ENCODE measurements around the gene NPAT. TPM values are rescaled to one million over a fixed set of nuclear protein-coding genes. Genes with fewer than 3 reads are reported as not detected.

The NPAT gene
- total RNA-seq, 4 donors from 2014 or later = 14.0 to 30.6 (median 14.6) TPM

DNA sequence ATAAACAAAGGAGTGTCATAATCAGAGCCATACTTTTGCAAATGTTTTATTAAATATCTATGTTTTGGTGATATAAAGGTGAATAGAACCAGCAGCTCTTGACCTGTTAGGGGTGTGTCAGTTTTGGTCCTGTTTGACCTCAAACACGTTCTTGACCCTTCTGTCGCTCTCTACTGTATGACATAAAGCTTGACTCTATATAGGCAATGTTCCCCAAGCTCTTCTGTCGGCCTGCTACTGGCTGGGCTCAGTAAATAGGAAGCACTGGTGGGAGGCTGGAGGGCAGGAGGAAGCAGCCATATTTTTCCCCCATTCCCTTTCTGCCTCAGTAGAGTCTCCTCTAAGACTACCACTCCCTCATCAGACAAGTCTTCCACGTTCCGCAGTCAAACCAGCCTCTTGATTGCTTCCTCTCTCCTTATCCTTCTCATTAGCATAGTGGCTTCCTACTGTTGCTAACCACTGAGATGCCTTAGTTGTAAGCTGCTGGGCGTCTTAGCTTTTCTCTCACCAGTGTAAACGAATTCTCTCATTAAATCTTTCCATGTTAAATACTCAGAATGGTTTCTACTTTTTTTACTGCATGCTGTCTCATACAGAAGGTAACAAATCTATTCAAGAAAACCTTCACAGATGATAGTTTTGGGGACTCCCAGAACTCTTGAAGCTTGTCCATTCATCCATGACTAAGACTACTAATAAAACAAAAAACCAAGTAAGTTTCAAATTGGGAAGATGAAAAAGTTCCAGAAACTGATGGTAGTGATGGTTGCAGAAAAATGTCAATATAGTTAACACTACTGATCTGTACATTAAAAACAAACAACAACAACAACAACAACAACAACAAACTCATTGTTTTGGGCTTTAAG lies 3.3 kb downstream of the NPAT start:
- H3K36me3 ChIP-seq = no peaks in the 10 kb centered on the region
- H3K27ac ChIP-seq = no peak overlapping the region
- DNase-seq (ENCODE audit: low spot score in 2 of 2) = no peak
- H3K9me3 ChIP-seq = no peaks in the 10 kb centered on the region
- TF ChIP-seq POLR2AphosphoS5 (IDR thresholded peaks at IDR 0.05) (no peak), POLR2A (IDR thresholded peaks at IDR 0.05) (no peak), EP300 (IDR thresholded peaks at IDR 0.05) (no peak)
- TF ChIP-seq, protein P1, sequence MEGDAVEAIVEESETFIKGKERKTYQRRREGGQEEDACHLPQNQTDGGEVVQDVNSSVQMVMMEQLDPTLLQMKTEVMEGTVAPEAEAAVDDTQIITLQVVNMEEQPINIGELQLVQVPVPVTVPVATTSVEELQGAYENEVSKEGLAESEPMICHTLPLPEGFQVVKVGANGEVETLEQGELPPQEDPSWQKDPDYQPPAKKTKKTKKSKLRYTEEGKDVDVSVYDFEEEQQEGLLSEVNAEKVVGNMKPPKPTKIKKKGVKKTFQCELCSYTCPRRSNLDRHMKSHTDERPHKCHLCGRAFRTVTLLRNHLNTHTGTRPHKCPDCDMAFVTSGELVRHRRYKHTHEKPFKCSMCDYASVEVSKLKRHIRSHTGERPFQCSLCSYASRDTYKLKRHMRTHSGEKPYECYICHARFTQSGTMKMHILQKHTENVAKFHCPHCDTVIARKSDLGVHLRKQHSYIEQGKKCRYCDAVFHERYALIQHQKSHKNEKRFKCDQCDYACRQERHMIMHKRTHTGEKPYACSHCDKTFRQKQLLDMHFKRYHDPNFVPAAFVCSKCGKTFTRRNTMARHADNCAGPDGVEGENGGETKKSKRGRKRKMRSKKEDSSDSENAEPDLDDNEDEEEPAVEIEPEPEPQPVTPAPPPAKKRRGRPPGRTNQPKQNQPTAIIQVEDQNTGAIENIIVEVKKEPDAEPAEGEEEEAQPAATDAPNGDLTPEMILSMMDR (IDR thresholded peaks at IDR 0.05) = no peak
- no peak overlapping the region for H3K4me3 ChIP-seq
- no peaks in the 10 kb centered on the region for H3K27me3 ChIP-seq
- peaks cover 23% of the 10 kb centered on the region for H3K4me1 ChIP-seq
- 84% methylated on average over 7 of the region's 7 CpGs for WGBS

DNA sequence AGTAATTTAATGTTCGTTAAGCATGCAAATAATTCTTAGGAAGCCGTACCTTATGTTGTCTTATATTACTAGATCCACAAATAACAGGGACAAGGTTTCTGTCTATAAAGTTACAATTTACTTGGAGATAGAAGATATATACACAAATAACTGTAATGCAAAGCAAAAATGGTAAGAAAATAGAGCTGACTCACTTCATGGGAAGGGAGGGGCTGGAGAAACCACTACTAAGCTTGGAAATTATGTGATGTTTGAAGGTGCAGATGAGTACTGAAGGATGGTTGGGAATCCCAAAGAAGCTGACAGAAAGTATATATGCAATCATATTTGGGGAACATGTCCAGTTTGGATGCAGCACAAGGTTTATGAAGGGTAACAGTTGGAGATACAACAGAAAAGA lies 4.0 kb downstream of the NPAT start:
- Histone ChIP-seq H3K4me1 (peaks cover 16% of the 10 kb centered on the region), H3K4me3 (no peak overlapping the region), H3K36me3 (no peaks in the 10 kb centered on the region), H3K9me3 (no peaks in the 10 kb centered on the region), H3K27me3 (no peaks in the 10 kb centered on the region), H3K27ac (no peak overlapping the region)
- TF ChIP-seq EP300 (IDR thresholded peaks at IDR 0.05) (no peak), POLR2A (IDR thresholded peaks at IDR 0.05) (no peak), POLR2AphosphoS5 (IDR thresholded peaks at IDR 0.05) (no peak)
- TF ChIP-seq, protein P1 (IDR thresholded peaks at IDR 0.05) = no peak
- 43% methylated on average over 2 of the region's 2 CpGs for WGBS
- no peak for DNase-seq (ENCODE audit: low spot score in 2 of 2)

DNA sequence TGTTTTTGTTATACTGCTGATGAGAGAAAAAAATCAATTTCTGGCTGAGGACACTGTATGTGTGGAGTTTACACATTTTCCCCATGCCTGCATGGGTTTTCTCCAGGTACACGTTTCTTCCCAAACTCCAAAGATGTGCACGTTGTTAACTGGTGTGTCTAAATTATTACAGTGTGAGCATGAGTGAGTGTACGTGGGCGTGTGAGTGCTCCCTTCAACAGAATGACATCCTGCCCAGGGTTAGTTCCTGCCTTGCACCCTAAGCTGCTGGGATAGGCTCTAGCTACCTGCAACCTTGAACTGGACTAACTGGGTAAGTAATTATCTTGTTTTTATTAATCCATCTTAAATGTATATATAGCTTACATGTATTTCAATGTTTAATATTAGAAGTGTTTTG lies 5.5 kb downstream of the NPAT start:
- Histone ChIP-seq H3K36me3 (peaks cover 10% of the 10 kb centered on the region), H3K9me3 (no peaks in the 10 kb centered on the region), H3K27me3 (no peaks in the 10 kb centered on the region), H3K4me1 (peaks cover 15% of the 10 kb centered on the region), H3K27ac (no peak overlapping the region), H3K4me3 (no peak overlapping the region)
- TF ChIP-seq, protein P1 (IDR thresholded peaks at IDR 0.05) = no peak
- TF ChIP-seq POLR2A (IDR thresholded peaks at IDR 0.05) = no peak
- no peak for TF ChIP-seq POLR2AphosphoS5 (IDR thresholded peaks at IDR 0.05)
- no peak for TF ChIP-seq EP300 (IDR thresholded peaks at IDR 0.05)
- DNase-seq (ENCODE audit: low spot score in 2 of 2) = no peak
- 53% methylated on average over 4 of the region's 4 CpGs for WGBS

DNA sequence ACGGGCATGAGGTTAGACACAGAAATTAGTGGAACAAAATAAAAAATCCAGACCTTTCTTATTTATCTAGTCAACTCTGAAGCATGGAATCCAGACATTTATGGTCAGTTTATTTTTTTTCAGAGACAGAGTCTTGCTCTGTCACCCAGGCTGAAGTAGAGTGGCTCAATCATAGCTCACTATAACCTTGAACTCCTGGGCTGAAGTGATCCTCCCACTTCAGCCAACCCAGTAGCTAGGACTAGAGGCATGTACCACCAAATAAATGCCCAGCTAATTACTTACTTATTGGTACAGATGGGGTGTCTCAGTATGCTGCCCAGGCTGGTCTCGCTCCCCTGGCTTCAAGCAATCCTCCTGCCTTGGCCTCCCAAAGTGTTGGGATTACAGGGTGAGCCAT lies 8.7 kb downstream of the NPAT start:
- no peak for DNase-seq (ENCODE audit: low spot score in 2 of 2)
- WGBS = 46% methylated on average over 2 of the region's 2 CpGs
- H3K27me3 ChIP-seq = no peaks in the 10 kb centered on the region
- H3K36me3 ChIP-seq = peaks cover 35% of the 10 kb centered on the region
- H3K9me3 ChIP-seq = no peaks in the 10 kb centered on the region
- TF ChIP-seq POLR2AphosphoS5 (IDR thresholded peaks at IDR 0.05) (no peak), EP300 (IDR thresholded peaks at IDR 0.05) (no peak), POLR2A (IDR thresholded peaks at IDR 0.05) (no peak)
- TF ChIP-seq, protein P1 (IDR thresholded peaks at IDR 0.05) = no peak
- no peak overlapping the region for H3K4me3 ChIP-seq
- no peak overlapping the region for H3K27ac ChIP-seq
- H3K4me1 ChIP-seq = no peaks in the 10 kb centered on the region

DNA sequence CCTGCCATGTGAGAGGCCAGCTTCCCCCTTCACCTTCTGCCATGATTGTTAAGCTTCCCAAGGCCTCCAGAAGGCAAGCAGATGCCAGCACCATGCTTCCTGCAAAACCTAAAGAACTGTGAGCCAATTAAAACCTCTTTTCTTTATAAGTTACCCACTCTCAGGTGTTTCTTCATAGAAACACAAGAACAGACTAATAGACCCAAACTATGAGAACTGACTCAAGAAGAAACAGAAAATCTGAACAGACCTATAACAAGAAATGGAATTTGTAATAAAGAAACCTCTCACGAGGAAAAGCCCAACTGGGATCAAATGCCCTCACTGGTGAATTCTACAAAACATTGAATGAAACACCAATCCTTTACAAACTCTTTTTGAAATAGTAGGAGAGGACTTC lies 12.0 kb downstream of the NPAT start:
- Histone ChIP-seq H3K4me3 (no peak overlapping the region), H3K27ac (no peak overlapping the region), H3K4me1 (no peaks in the 10 kb centered on the region), H3K36me3 (peaks cover 65% of the 10 kb centered on the region), H3K9me3 (no peaks in the 10 kb centered on the region), H3K27me3 (no peaks in the 10 kb centered on the region)
- TF ChIP-seq, protein P1 (IDR thresholded peaks at IDR 0.05) = no peak
- TF ChIP-seq POLR2AphosphoS5 (IDR thresholded peaks at IDR 0.05) = no peak
- no peak for TF ChIP-seq POLR2A (IDR thresholded peaks at IDR 0.05)
- TF ChIP-seq EP300 (IDR thresholded peaks at IDR 0.05) = no peak
- WGBS = 97% methylated on average over 1 of the region's 1 CpG
- no peak for DNase-seq (ENCODE audit: low spot score in 2 of 2)

Data from suprapubic skin (tissue), 4 donors.